SK-N-SH (cell line): ENCODE measurements around the gene GPR137. TPM values are rescaled to one million over a fixed set of nuclear protein-coding genes. Genes with fewer than 3 reads are reported as not detected.

Experiments used
- CTCF ChIA-PET: fragments of 300-600, 350-600 bp; formaldehyde crosslinking; extraction: SDS; loops from one replicate; lab custom pipeline; 2021; lab: Yijun Ruan, JAX
- POLR2A ChIA-PET: fragments of 350-600 bp; sonication (Branson Sonifier 250); formaldehyde crosslinking; extraction: SDS; loops from one replicate; lab custom pipeline; 2020; ENCODE audit warnings: antibody characterized with exemption, inconsistent platforms; lab: Yijun Ruan, JAX
- DNase-seq: peaks from one replicate; pipeline ENCODE4 v3.0.0; 2012
- H2AFZ ChIP-seq: fragments of 200-600 bp; sonication (generic); 2 replicates; pipeline ENCODE4 v1.8.1; 2016; ENCODE audit warnings: antibody characterized with exemption, mild to moderate bottlenecking, low read depth
- H3F3A ChIP-seq: fragments of 200-600 bp; sonication (generic); replicated peaks from 2 replicates; pipeline ENCODE3; 2016; ENCODE audit warnings: antibody characterized with exemption, mild to moderate bottlenecking; ENCODE audit not compliant: insufficient read depth
- H3K27ac ChIP-seq, 2 experiments: fragments of 200-500 bp in 1 of 2; fragments of 200-600 bp in 1 of 2; sonication (Bioruptor generic) in 1 of 2; sonication (generic), shearing (Covaris generic) in 1 of 2; 2 replicates each; pipeline versions ENCODE4 v1.5.1 to v1.6.1; 2014 to 2016; ENCODE audit warnings: low read depth in 2 of 2, inconsistent platforms in 1 of 2, low read length in 1 of 2, mild to moderate bottlenecking in 1 of 2, mixed read lengths in 1 of 2
- H3K27me3 ChIP-seq: fragments of 200-600 bp; sonication (generic), shearing (Covaris generic); 2 replicates; pipeline ENCODE4 v1.6.1; 2016; ENCODE audit warnings: mixed run types; ENCODE audit not compliant: insufficient read depth
- H3K36me3 ChIP-seq, 2 experiments: fragments of 200-500 bp in 1 of 2; fragments of 200-600 bp in 1 of 2; sonication (Bioruptor generic) in 1 of 2; sonication (generic) in 1 of 2; replicated peaks in 1 of 2; 2 replicates each; pipeline versions ENCODE3 to v1.5.1; 2014 to 2016; ENCODE audit warnings: low read length in 1 of 2, mild to moderate bottlenecking in 1 of 2; ENCODE audit not compliant: insufficient read depth in 2 of 2, control insufficient read depth in 1 of 2
- H3K4me1 ChIP-seq, 2 experiments: fragments of 200-500 bp in 1 of 2; fragments of 200-600 bp in 1 of 2; sonication (Bioruptor generic) in 1 of 2; sonication (generic), shearing (Covaris generic) in 1 of 2; 2 replicates each; pipeline versions ENCODE4 v1.5.1 to v1.6.1; 2014 to 2016; ENCODE audit warnings: low read depth in 1 of 2, low read length in 1 of 2, mixed run types in 1 of 2; ENCODE audit not compliant: insufficient read depth in 2 of 2, control insufficient read depth in 1 of 2
- H3K4me2 ChIP-seq: fragments of 200-600 bp; sonication (generic), shearing (Covaris generic); 2 replicates; pipeline ENCODE4 v1.6.1; 2017; ENCODE audit warnings: mixed run types
- H3K4me3 ChIP-seq, 2 experiments: fragments of 200-500 bp in 1 of 2; fragments of 200-600 bp in 1 of 2; sonication (Bioruptor generic) in 1 of 2; sonication (generic), shearing (Covaris generic) in 1 of 2; 2 replicates each; pipeline versions ENCODE4 v1.5.1 to v1.8.1; 2014 to 2016; ENCODE audit warnings: low read depth in 2 of 2, inconsistent platforms in 1 of 2, low read length in 1 of 2, mild to moderate bottlenecking in 1 of 2, mixed read lengths in 1 of 2, moderate library complexity in 1 of 2
- H3K79me2 ChIP-seq: fragments of 200-600 bp; sonication (generic); 2 replicates; pipeline ENCODE4 v1.8.1; 2017; ENCODE audit warnings: mild to moderate bottlenecking; ENCODE audit not compliant: insufficient read depth
- H3K9ac ChIP-seq: fragments of 200-600 bp; sonication (generic); 2 replicates; pipeline ENCODE4 v1.6.1; 2017; ENCODE audit warnings: mixed run types
- H3K9me2 ChIP-seq: fragments of 200-600 bp; sonication (generic); 2 replicates; pipeline ENCODE4 v1.6.1; 2017; ENCODE audit warnings: mixed run types
- H3K9me3 ChIP-seq: fragments of 200-600 bp; sonication (generic); 2 replicates; pipeline ENCODE4 v1.6.1; 2017; ENCODE audit warnings: mixed run types, mild to moderate bottlenecking, moderate library complexity
- H4K20me1 ChIP-seq: fragments of 200-600 bp; sonication (generic); 2 replicates; pipeline ENCODE4 v1.6.1; 2017; ENCODE audit warnings: mild to moderate bottlenecking, mixed run types; ENCODE audit not compliant: insufficient read depth
- EZH2phosphoT487 ChIP-seq: fragments of 200-600 bp; sonication (generic); IDR thresholded peaks from 2 replicates; pipeline ENCODE4 v1.6.1; 2017; ENCODE audit warnings: low read depth, mixed run types, mild to moderate bottlenecking, antibody characterized with exemption, moderate library complexity, borderline replicate concordance
- FOSL2 ChIP-seq: IDR thresholded peaks from 2 replicates; pipeline ENCODE4 v1.4.0; 2012; ENCODE audit warnings: low read depth, mild to moderate bottlenecking, moderate library complexity, borderline replicate concordance
- FOXM1 ChIP-seq: IDR thresholded peaks from 2 replicates; pipeline ENCODE4 v1.4.0; 2012; ENCODE audit warnings: low read depth, mild to moderate bottlenecking
- GABPA ChIP-seq: IDR thresholded peaks from 2 replicates; pipeline ENCODE4 v1.4.0; 2012; ENCODE audit warnings: low read depth, mild to moderate bottlenecking
- GATA2 ChIP-seq: sonication (generic); formaldehyde crosslinking; IDR thresholded peaks from 2 replicates; pipeline ENCODE4 v1.5.0; 2020; ENCODE audit warnings: mild to moderate bottlenecking, missing genetic modification reagents
- JUND ChIP-seq: IDR thresholded peaks from 2 replicates; pipeline ENCODE4 v1.4.0; 2012
- MEF2A ChIP-seq: IDR thresholded peaks from 2 replicates; pipeline ENCODE4 v1.4.0; 2012; ENCODE audit warnings: low read depth, borderline replicate concordance
- NFIC ChIP-seq: IDR thresholded peaks from 2 replicates; pipeline ENCODE4 v1.4.0; 2012; ENCODE audit warnings: borderline replicate concordance
- RAD21 ChIP-seq: IDR thresholded peaks from 2 replicates; pipeline ENCODE4 v1.6.1; 2012; ENCODE audit warnings: mild to moderate bottlenecking, low read length
- RCOR1 ChIP-seq: fragments of 150-350 bp; IDR thresholded peaks from 2 replicates; pipeline ENCODE4 v1.6.1; 2017; ENCODE audit warnings: antibody characterized with exemption, low read length
- SMC3 ChIP-seq: IDR thresholded peaks from 2 replicates; pipeline ENCODE4 v1.6.1; 2012; ENCODE audit warnings: low read depth, low read length, improper control_type of control experiment
- TAF1 ChIP-seq: IDR thresholded peaks from 2 replicates; pipeline ENCODE4 v1.6.1; 2012; ENCODE audit warnings: low read depth, mild to moderate bottlenecking, low read length, moderate library complexity, borderline replicate concordance
- TCF12 ChIP-seq: IDR thresholded peaks from 2 replicates; pipeline ENCODE4 v1.4.0; 2012
- TEAD4 ChIP-seq: IDR thresholded peaks from 2 replicates; pipeline ENCODE4 v1.4.0; 2012; ENCODE audit warnings: mild to moderate bottlenecking, borderline replicate concordance; ENCODE audit not compliant: insufficient read depth
- WGBS: methylation state at CpG from one replicate; pipeline ENCODE4 v1.1.6; 2017; ENCODE audit warnings: low lambda C conversion rate; 5-methylcytosine and 5-hydroxymethylcytosine counted together
- polyA plus RNA-seq, 3 experiments: library from polyadenylated mRNA; depleted of rRNA; stranded (reverse); fragments of >200 nt; gene quantifications; 2 replicates each; pipeline ENCODE4 v1.2.3, GENCODE V29; 2012
- TF ChIP-seq, protein P1 (sequence below): IDR thresholded peaks from 2 replicates; pipeline ENCODE4 v1.6.1; 2012; ENCODE audit warnings: mild to moderate bottlenecking, low read depth, low read length, moderate library complexity
- TF ChIP-seq, protein P2 (sequence below): IDR thresholded peaks from 2 replicates; pipeline ENCODE4 v1.4.0; 2012; ENCODE audit warnings: low read depth
- TF ChIP-seq, protein P3 (sequence below): IDR thresholded peaks from 2 replicates; pipeline ENCODE4 v1.4.0; 2012; ENCODE audit warnings: low read depth, borderline replicate concordance
- TF ChIP-seq, protein P4 (sequence below): IDR thresholded peaks from 2 replicates; pipeline ENCODE4; 2012
- TF ChIP-seq, protein P5 (sequence below): IDR thresholded peaks from 2 replicates; pipeline ENCODE4 v1.4.0; 2012; ENCODE audit warnings: low read depth, borderline replicate concordance
- TF ChIP-seq, protein P6 (sequence below): fragments of 200-600 bp; sonication (generic); IDR thresholded peaks from 2 replicates; pipeline ENCODE4 v1.6.1; 2017; ENCODE audit warnings: antibody characterized with exemption, mild to moderate bottlenecking, moderate library complexity

GPR137 gene
- polyA plus RNA-seq, 1 of the 3 experiments (the other 2 are of a cell fraction): 29.9 TPM

DNA sequence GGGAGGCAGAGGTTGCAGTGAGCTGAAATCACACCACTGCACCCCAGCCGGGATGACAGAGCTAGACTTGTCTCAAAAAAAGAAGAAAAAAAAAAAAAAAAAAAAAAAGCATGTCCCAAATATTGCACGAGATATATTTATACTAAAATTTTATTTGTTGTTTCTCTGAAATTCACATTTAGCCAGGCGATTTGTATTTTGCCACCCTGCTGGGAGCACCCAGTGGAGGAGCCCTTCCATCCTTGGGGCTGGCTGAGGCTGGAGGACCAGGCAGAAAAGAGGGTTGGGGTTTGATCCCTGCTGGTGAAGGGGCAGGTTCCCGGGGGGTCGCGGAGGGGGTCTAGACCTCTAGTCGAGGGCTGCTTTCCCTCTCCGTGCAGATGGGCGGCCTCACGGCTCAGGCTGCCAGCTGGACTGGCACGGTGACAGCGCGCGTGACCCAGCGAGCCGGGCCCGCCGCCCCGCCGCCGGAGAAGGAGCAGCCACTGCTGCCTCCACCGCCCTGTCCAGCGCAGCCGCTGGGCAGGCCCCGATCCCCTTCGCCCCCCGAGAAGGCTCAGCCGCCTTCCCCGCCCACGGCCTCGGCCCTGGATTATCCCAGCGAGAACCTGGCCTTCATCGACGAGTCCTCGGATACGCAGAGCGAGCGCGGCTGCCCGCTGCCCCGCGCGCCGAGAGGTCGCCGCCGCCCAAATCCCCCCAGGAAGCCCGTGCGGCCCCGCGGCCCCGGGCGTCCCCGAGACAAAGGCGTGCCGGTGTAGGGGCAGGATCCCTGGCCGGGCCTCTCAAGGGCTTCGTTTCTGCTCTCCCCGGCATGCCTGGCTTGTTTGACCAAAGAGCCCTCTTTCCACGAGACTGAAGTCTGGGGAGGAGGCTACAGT, 13.6 kb downstream of the GPR137 start:
- CTCF ChIA-PET: interaction anchor here (1.4 kb wide), 1 partner anchor 28 kb away, joined by 6 read pairs; no protein-coding TSS in a partner anchor
- H2AFZ ChIP-seq: no peak overlapping the region
- TF ChIP-seq RAD21 (no peak), FOXM1 (no peak), MEF2A (no peak), RCOR1 (no peak), EZH2phosphoT487 (no peak), GABPA (no peak), TAF1 (no peak), JUND (no peak), FOSL2 (no peak), GATA2 (CRISPR knock-in tag) (no peak), TCF12 (no peak), SMC3 (no peak), TEAD4 (no peak), NFIC (no peak)
- TF ChIP-seq, protein P1, sequence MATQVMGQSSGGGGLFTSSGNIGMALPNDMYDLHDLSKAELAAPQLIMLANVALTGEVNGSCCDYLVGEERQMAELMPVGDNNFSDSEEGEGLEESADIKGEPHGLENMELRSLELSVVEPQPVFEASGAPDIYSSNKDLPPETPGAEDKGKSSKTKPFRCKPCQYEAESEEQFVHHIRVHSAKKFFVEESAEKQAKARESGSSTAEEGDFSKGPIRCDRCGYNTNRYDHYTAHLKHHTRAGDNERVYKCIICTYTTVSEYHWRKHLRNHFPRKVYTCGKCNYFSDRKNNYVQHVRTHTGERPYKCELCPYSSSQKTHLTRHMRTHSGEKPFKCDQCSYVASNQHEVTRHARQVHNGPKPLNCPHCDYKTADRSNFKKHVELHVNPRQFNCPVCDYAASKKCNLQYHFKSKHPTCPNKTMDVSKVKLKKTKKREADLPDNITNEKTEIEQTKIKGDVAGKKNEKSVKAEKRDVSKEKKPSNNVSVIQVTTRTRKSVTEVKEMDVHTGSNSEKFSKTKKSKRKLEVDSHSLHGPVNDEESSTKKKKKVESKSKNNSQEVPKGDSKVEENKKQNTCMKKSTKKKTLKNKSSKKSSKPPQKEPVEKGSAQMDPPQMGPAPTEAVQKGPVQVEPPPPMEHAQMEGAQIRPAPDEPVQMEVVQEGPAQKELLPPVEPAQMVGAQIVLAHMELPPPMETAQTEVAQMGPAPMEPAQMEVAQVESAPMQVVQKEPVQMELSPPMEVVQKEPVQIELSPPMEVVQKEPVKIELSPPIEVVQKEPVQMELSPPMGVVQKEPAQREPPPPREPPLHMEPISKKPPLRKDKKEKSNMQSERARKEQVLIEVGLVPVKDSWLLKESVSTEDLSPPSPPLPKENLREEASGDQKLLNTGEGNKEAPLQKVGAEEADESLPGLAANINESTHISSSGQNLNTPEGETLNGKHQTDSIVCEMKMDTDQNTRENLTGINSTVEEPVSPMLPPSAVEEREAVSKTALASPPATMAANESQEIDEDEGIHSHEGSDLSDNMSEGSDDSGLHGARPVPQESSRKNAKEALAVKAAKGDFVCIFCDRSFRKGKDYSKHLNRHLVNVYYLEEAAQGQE: no peak
- TF ChIP-seq, protein P2, sequence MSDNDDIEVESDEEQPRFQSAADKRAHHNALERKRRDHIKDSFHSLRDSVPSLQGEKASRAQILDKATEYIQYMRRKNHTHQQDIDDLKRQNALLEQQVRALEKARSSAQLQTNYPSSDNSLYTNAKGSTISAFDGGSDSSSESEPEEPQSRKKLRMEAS: no peak
- TF ChIP-seq, protein P3, sequence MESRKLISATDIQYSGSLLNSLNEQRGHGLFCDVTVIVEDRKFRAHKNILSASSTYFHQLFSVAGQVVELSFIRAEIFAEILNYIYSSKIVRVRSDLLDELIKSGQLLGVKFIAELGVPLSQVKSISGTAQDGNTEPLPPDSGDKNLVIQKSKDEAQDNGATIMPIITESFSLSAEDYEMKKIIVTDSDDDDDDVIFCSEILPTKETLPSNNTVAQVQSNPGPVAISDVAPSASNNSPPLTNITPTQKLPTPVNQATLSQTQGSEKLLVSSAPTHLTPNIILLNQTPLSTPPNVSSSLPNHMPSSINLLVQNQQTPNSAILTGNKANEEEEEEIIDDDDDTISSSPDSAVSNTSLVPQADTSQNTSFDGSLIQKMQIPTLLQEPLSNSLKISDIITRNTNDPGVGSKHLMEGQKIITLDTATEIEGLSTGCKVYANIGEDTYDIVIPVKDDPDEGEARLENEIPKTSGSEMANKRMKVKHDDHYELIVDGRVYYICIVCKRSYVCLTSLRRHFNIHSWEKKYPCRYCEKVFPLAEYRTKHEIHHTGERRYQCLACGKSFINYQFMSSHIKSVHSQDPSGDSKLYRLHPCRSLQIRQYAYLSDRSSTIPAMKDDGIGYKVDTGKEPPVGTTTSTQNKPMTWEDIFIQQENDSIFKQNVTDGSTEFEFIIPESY: no peak
- TF ChIP-seq, protein P4, sequence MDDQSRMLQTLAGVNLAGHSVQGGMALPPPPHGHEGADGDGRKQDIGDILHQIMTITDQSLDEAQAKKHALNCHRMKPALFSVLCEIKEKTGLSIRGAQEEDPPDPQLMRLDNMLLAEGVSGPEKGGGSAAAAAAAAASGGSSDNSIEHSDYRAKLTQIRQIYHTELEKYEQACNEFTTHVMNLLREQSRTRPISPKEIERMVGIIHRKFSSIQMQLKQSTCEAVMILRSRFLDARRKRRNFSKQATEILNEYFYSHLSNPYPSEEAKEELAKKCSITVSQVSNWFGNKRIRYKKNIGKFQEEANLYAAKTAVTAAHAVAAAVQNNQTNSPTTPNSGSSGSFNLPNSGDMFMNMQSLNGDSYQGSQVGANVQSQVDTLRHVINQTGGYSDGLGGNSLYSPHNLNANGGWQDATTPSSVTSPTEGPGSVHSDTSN: no peak
- TF ChIP-seq, protein P5, sequence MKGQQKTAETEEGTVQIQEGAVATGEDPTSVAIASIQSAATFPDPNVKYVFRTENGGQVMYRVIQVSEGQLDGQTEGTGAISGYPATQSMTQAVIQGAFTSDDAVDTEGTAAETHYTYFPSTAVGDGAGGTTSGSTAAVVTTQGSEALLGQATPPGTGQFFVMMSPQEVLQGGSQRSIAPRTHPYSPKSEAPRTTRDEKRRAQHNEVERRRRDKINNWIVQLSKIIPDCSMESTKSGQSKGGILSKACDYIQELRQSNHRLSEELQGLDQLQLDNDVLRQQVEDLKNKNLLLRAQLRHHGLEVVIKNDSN: no peak
- TF ChIP-seq, protein P6, sequence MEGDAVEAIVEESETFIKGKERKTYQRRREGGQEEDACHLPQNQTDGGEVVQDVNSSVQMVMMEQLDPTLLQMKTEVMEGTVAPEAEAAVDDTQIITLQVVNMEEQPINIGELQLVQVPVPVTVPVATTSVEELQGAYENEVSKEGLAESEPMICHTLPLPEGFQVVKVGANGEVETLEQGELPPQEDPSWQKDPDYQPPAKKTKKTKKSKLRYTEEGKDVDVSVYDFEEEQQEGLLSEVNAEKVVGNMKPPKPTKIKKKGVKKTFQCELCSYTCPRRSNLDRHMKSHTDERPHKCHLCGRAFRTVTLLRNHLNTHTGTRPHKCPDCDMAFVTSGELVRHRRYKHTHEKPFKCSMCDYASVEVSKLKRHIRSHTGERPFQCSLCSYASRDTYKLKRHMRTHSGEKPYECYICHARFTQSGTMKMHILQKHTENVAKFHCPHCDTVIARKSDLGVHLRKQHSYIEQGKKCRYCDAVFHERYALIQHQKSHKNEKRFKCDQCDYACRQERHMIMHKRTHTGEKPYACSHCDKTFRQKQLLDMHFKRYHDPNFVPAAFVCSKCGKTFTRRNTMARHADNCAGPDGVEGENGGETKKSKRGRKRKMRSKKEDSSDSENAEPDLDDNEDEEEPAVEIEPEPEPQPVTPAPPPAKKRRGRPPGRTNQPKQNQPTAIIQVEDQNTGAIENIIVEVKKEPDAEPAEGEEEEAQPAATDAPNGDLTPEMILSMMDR: no peak
- WGBS: 74% methylated on average over 16 of the region's 60 CpGs
- H3F3A ChIP-seq: peaks cover 7% of the 10 kb centered on the region
- H3K4me2 ChIP-seq: no peak overlapping the region
- no peak overlapping the region for H3K9ac ChIP-seq
- no peaks in the 10 kb centered on the region for H4K20me1 ChIP-seq
- peaks cover 5% of the 10 kb centered on the region; the same call in 1 of the 2 replicates for H3K27me3 ChIP-seq
- H3K4me1 ChIP-seq: peaks cover 5 to 6% of the 10 kb centered on the region in 2 experiments; a peak in 2 of 4 replicates
- POLR2A ChIA-PET: no interaction called here
- no peak overlapping the region for H3K27ac ChIP-seq
- no peak overlapping the region for H3K4me3 ChIP-seq
- no peak for DNase-seq
- H3K36me3 ChIP-seq: no peaks in the 10 kb centered on the region
- no peaks in the 10 kb centered on the region for H3K79me2 ChIP-seq
- H3K9me2 ChIP-seq: no peaks in the 10 kb centered on the region
- H3K9me3 ChIP-seq: no peaks in the 10 kb centered on the region
